ENCODE data around the gene ABI1. TPM values are rescaled to one million over a fixed set of nuclear protein-coding genes. Genes with fewer than 3 reads are reported as not detected.

The ABI1 gene
- total and polyA plus RNA-seq, 2 donors (not counting 1 experiment from before 2014, with no cell fraction given) = 37.8 to 80.5 TPM

DNA sequence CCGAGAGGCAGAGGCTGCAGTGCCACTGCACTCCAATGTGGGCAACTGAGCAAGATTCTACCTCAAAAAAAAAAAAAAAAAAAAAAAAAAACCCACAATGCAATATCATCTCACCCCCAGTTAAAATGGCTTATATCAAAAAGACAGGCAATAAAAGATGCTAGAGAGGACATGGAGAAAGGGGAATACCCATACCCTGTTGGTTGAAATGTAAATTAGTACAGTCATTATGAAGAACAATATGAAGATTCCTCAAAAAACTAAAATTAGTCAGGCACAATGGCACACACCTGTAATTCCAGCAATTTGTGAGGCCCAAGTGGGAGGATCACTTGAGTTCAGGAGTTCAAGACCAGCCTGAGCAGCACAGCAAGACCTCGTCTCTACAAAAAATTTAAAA is 25.7 kb downstream of the ABI1 start:
- intact Hi-C loops (cut with micrococcal nuclease) = no loop called here
- Mint-ChIP-seq H3K27ac (no peak overlapping the region), H3K4me3 (no peak overlapping the region), H3K9me3 (ENCODE audit: insufficient read depth) (no peaks in the 10 kb centered on the region), H3K27me3 (no peaks in the 10 kb centered on the region), H3K4me1 (peaks cover 64% of the 10 kb centered on the region)
- TF ChIP-seq, protein P1, sequence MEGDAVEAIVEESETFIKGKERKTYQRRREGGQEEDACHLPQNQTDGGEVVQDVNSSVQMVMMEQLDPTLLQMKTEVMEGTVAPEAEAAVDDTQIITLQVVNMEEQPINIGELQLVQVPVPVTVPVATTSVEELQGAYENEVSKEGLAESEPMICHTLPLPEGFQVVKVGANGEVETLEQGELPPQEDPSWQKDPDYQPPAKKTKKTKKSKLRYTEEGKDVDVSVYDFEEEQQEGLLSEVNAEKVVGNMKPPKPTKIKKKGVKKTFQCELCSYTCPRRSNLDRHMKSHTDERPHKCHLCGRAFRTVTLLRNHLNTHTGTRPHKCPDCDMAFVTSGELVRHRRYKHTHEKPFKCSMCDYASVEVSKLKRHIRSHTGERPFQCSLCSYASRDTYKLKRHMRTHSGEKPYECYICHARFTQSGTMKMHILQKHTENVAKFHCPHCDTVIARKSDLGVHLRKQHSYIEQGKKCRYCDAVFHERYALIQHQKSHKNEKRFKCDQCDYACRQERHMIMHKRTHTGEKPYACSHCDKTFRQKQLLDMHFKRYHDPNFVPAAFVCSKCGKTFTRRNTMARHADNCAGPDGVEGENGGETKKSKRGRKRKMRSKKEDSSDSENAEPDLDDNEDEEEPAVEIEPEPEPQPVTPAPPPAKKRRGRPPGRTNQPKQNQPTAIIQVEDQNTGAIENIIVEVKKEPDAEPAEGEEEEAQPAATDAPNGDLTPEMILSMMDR (IDR thresholded peaks at IDR 0.05) = no peak
- no peak for TF ChIP-seq EZH2 (IDR thresholded peaks at IDR 0.05; ENCODE audit: borderline replicate concordance, insufficient read depth, low read depth, low read length, poor library complexity, severe bottlenecking)
- H3K9ac ChIP-seq (ENCODE audit: low read length) = no peak overlapping the region
- H3K36me3 ChIP-seq (replicated peaks in 1 of 2; ENCODE audit: control extremely low read depth in 1 of 2, control insufficient read depth in 1 of 2, extremely low read depth in 1 of 2, insufficient read depth in 2 of 2, low read length in 1 of 2) = peaks cover 0 to 5% of the 10 kb centered on the region in 2 experiments
- WGBS (ENCODE audit: insufficient coverage) = 80% methylated on average over 1 of the region's 2 CpGs
- peaks cover 12 to 34% of the 10 kb centered on the region in 2 donors for H3K4me1 ChIP-seq (ENCODE audit: control insufficient read depth in 2 of 2, insufficient read depth in 2 of 2, low read length in 2 of 2)
- DNase-seq (no peak), ATAC-seq (ENCODE audit: low read depth) (no peak)
- H3K9me3 ChIP-seq (ENCODE audit: control extremely low read depth in 1 of 3, control insufficient read depth in 2 of 3, insufficient read depth in 1 of 3, low read length in 2 of 3) = peaks cover 0 to 8% (median 0%) of the 10 kb centered on the region in 3 donors
- no peak overlapping the region for H3K4me2 ChIP-seq (replicated peaks; ENCODE audit: low read depth, low read length, poor library complexity, severe bottlenecking)
- no peak overlapping the region for H3K27ac ChIP-seq (ENCODE audit: low read length in 2 of 2)
- no peaks in the 10 kb centered on the region for H3K27me3 ChIP-seq (replicated peaks in 1 of 4; ENCODE audit: control extremely low read depth in 1 of 4, control insufficient read depth in 3 of 4, insufficient read depth in 4 of 4, low read length in 3 of 4)
- peaks cover 98% of the 10 kb centered on the region for H3K79me2 ChIP-seq (ENCODE audit: control insufficient read depth, insufficient read depth, low read length)
- H4K20me1 ChIP-seq (ENCODE audit: control insufficient read depth, insufficient read depth, low read length, poor library complexity, severe bottlenecking) = peaks cover 86% of the 10 kb centered on the region
- no peak overlapping the region for H2AFZ ChIP-seq (ENCODE audit: insufficient read depth, low read depth, low read length, poor library complexity, severe bottlenecking)
- ChIA-PET CTCF (interaction anchor here (1.2 kb wide), 1 partner anchor 109 kb away, joined by 3 read pairs; no protein-coding TSS in a partner anchor), POLR2A (no interaction called here)
- no peak overlapping the region for H3K4me3 ChIP-seq (ENCODE audit: control extremely low read depth in 1 of 5, extremely low read depth in 1 of 5, insufficient read depth in 1 of 5, low read depth in 2 of 5, low read length in 4 of 5)

DNA sequence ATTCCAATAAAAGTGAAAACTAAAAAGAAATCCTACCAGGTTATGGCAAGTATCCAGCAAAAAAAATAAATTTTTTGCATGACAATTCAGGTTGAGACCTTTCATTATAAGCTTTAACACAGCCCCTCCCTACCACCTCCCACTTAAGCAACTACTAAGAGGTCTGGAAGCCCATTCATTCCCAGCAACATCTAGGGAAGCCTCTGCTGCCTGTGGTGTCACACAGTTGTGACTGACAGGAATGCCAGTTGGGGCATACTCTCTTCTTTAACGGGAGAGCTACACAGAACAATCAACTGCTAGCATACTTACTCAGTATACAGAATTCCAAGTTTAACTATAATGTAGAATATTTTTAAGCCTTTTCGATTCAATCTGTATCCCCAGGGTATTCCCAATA is 27.8 kb downstream of the ABI1 start:
- H3K9me3 ChIP-seq (ENCODE audit: control extremely low read depth in 1 of 3, control insufficient read depth in 2 of 3, insufficient read depth in 1 of 3, low read length in 2 of 3) = peaks cover 0 to 8% (median 0%) of the 10 kb centered on the region in 3 donors
- no peak overlapping the region for H3K4me3 Mint-ChIP-seq
- H3K4me1 ChIP-seq (ENCODE audit: control insufficient read depth in 2 of 2, insufficient read depth in 2 of 2, low read length in 2 of 2) = peaks cover 17 to 22% of the 10 kb centered on the region in 2 donors
- peaks cover 0 to 7% of the 10 kb centered on the region in 2 experiments for H3K36me3 ChIP-seq (replicated peaks in 1 of 2; ENCODE audit: control extremely low read depth in 1 of 2, control insufficient read depth in 1 of 2, extremely low read depth in 1 of 2, insufficient read depth in 2 of 2, low read length in 1 of 2)
- H3K9ac ChIP-seq (ENCODE audit: low read length) = no peak overlapping the region
- no peak for TF ChIP-seq EZH2 (IDR thresholded peaks at IDR 0.05; ENCODE audit: borderline replicate concordance, insufficient read depth, low read depth, low read length, poor library complexity, severe bottlenecking)
- TF ChIP-seq, protein P1 (IDR thresholded peaks at IDR 0.05) = no peak
- H4K20me1 ChIP-seq (ENCODE audit: control insufficient read depth, insufficient read depth, low read length, poor library complexity, severe bottlenecking) = peaks cover 92% of the 10 kb centered on the region
- intact Hi-C loops (cut with micrococcal nuclease) = no loop called here
- no peaks in the 10 kb centered on the region for H3K9me3 Mint-ChIP-seq (ENCODE audit: insufficient read depth)
- WGBS (ENCODE audit: insufficient coverage) = 100% methylated on average over 1 of the region's 2 CpGs
- no peak overlapping the region for H3K4me3 ChIP-seq (ENCODE audit: control extremely low read depth in 1 of 5, extremely low read depth in 1 of 5, insufficient read depth in 1 of 5, low read depth in 2 of 5, low read length in 4 of 5)
- no peak overlapping the region for H3K27ac ChIP-seq (ENCODE audit: low read length in 2 of 2)
- no peaks in the 10 kb centered on the region for H3K27me3 ChIP-seq (replicated peaks in 1 of 4; ENCODE audit: control extremely low read depth in 1 of 4, control insufficient read depth in 3 of 4, insufficient read depth in 4 of 4, low read length in 3 of 4)
- no peak overlapping the region for H3K4me2 ChIP-seq (replicated peaks; ENCODE audit: low read depth, low read length, poor library complexity, severe bottlenecking)
- no peak overlapping the region for H3K27ac Mint-ChIP-seq
- no peak overlapping the region for H2AFZ ChIP-seq (ENCODE audit: insufficient read depth, low read depth, low read length, poor library complexity, severe bottlenecking)
- POLR2A ChIA-PET = no interaction called here
- DNase-seq (no peak), ATAC-seq (ENCODE audit: low read depth) (no peak)
- CTCF ChIA-PET = interaction anchor here (1.0 kb wide), 1 partner anchor 107 kb away, joined by 3 read pairs; no protein-coding TSS in a partner anchor
- no peaks in the 10 kb centered on the region for H3K27me3 Mint-ChIP-seq
- H3K79me2 ChIP-seq (ENCODE audit: control insufficient read depth, insufficient read depth, low read length) = peaks cover 98% of the 10 kb centered on the region
- peaks cover 55% of the 10 kb centered on the region for H3K4me1 Mint-ChIP-seq

Data from B cell (primary cell).